ENCODE results near the gene KCNB1. TPM values are rescaled to one million over a fixed set of nuclear protein-coding genes. Genes with fewer than 3 reads are reported as not detected.
"Not testable (repeated sequence)": the region's sequence is repeated elsewhere in the genome, so short reads cannot be mapped to it uniquely, and the experiment has no call there.

The KCNB1 gene
- polyA plus RNA-seq, 12 donors: 4.3 to 13.6 (median 9.8) TPM; not detected in 1

DNA sequence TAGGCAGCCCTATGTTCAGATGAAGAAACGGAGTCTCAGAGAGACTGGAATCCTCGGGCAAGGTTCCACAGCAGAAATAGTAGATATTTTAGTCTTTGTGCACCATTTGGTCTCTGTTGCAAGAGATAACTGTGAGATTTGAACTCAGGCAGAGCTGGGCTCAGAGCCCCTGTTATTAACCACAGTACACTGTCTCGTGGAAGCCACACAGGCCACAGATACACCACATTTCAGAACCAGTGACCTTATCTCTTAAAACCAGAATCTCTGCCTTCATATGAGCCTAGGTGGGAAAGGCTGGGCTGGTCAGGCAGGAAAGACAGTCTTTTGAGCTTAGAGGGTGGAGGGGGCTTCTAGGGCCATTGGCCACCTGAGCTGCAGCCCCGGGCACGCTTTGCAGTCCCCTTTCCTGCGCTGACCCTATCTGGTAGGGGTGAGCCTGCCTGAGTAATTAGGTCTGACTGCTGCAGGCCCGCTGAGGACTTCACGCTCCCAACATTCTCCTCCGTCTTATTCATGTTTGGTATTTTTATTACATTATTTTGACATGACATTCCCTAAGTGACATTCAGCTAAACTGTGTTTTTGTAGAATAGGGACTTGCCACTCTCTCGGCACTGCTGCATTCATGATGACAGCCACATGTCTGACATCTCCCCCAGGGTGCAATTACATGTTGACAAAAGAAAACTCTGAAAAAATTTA lies 71.1 kb downstream of the KCNB1 start:
- no peak for DNase-seq

DNA sequence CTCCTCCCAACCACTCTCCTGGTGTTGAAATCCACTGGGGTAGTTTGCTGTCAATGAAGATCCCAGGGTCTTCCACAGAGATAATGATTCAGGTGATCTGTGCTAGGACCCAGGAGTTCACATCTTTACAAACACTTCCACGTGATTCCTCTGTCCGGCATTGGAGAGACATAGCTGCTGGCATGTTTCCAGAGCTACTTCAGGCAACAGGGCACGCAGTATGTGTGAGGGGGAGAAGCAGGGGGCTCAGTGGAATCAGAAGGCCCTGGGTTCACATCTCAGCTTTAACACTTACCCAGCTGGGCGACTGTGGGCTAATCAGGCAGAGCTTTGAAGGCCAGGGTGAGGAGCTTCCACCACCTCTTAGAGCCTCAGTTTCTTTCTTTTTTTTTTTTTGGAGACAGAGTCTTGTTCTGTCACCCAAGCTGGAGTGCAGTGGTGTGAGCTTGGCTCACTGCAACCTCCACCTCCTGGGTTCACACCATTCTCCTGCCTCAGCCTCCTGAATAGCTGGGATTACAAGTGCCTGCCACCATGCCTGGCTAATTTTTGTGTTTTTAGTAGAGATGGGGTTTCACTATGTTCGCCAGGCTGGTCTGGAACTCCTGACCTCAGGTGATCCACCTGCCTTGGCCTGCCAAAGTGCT lies 72.4 kb downstream of the KCNB1 start:
- DNase-seq: not testable (repeated sequence)

DNA sequence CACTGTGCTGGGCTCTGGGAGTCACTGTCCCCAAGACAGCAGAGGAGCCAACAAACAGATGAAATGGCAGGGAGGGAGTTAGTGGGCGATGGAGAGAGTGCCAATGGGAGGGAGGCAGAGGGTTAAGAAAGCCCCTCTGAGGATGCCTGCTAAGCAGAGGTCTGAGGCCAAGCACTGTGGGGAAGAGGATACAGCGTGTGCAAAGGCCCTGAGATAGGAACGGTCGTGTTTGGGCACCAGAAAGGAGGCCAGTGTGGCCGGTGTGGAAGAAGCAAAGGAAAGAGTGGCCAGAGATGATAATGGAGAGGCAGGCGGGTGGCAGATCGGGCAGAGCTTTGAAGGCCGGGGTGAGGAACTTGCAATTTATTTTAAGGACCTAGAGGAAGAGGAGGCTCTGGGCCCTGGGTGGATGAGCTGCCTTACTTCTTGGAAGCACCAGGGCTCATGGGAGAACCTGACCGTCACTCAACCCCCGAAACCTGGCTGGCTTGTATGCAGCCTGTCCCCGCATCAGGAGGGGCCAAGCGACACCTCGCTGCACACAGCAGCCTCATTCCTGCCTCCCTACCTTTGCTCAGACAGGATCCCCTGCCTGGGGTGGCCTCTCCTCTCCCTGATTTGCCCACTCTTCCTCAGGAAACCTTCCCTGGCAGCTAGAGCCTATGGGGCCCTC lies 73.0 kb downstream of the KCNB1 start:
- no peak for DNase-seq

DNA sequence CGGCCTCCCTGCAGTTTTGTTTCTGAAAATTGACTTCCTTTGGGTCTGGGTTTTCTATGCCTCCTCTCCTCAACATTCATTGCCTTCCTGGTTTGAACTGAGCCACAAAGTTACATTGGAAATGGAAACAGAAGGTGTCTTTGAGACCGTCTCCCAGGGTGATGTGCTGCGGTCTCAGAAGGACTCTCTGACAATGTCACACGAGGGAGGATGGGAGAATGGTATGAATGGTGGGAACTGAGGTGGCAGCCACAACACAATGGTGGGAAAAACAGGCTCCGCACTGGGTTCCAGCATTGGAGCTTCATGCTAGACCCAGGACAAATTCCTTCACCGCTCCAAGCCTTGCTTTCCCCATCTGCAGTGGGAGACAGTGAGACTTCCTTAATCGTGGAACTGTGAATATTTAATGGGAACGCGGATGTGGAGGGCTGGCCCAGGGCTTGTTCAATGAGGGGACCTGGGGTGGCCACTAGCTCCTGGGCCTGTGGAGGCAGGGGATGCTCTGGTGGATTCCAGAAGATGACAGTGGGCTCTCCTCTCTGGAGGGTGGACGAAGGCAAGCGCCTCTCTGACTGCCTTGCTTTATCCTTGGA lies 73.9 kb downstream of the KCNB1 start:
- no peak for DNase-seq

DNA sequence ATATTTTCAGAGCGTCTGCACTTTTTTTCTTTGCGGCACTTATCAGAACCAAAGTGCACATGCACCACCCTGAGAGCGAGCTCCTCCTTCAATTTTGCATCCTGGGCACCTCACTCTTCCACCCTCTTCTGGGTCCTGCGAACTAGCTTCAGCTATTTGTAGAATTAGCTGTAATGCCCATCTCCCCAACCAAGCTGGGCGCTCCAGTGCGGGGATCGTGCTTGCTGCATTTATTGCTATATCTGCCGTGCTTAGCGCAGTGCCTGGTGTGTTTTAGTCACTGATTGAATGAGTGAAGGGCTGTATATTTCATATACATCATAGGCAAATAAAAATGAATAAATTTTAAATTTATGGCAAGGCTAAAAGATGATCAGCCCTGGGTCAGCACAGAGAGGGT lies 75.8 kb downstream of the KCNB1 start:
- no peak for DNase-seq

DNA sequence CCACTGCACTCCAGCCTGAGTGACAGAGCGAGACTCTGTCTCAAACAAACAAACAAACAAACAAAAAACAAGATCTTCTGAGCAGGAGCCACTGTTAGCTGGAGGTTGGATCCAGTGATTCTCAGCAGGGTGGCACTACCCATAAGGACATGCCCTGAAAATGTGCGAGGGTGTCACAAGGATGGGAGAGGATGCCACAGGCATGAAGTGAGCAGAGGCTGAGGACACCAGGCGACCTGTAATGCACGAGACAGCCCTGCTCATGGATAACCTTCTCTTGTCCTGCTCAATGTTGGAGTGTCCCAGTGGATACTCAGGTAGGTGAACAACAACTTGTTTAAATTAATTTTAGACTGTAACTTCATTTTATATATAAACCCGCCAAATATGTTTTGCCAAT lies 76.8 kb downstream of the KCNB1 start:
- no peak for DNase-seq

DNA sequence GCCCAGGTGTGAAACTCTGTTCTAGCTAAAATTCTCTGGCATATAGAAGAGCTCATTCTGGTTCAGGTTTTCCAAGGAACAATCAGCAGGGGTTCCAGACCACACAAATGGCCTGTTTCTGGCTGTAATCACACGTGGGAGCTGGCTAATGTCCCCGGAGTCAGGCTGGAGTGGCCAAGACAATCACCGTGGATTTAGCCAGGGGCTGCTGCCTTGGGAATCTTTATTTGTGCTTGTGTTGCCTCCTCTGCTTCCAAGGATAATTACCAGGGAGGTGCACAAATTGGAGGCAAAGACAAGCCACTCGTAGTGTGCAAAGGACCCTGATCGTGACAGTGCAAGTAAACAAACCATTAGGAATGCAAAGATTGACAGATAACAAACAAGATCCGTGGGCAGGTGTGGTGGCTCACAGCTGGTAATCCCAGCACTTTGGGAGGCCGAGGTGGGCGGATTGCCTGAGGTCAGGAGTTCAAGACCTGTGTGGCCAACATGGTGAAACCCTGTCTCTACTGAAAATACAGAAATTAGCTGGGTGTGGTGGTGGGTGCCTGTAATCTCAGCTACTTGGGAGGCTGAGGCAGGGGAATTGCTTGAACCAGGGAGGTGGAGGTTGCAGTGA lies 77.3 kb downstream of the KCNB1 start:
- no peak for DNase-seq

DNA sequence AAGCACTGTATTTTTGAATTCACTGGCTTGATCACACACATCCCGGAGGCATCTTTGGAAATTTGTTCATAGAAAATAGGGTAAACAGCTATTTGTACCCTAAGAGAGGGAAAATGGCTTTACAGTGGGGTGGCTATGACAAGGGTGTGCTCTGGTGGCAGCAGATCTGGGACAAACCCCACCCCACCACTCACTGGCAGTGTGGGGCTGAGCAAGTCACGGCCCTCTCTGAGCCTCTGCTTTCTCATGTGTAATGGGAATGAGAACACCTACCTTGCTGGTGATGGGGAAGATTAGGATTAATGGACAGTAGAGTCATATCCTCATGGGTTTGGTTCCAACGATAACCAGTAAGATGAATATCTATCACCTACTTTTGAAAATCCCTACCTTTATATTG lies 78.0 kb downstream of the KCNB1 start:
- no peak for DNase-seq

DNA sequence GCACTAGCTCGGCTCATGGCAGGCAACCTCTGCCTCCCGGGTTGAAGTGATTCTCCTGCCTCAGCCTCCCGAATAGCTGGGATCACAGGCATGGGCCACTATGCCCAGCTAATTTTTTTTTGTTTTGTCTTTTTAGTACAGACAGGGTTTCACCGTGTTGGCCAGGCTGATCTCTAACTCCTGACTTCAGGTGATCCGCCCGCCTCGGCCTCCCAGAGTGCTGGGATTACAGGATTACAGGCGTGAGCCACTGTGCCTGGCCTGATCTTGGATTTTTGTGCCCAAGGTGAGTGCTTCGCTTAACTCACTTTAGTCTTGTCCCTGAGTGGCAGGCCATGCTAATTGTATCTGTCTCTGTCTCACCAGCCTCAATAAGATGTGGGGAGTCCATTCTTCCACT lies 78.6 kb downstream of the KCNB1 start:
- DNase-seq: no peak

DNA sequence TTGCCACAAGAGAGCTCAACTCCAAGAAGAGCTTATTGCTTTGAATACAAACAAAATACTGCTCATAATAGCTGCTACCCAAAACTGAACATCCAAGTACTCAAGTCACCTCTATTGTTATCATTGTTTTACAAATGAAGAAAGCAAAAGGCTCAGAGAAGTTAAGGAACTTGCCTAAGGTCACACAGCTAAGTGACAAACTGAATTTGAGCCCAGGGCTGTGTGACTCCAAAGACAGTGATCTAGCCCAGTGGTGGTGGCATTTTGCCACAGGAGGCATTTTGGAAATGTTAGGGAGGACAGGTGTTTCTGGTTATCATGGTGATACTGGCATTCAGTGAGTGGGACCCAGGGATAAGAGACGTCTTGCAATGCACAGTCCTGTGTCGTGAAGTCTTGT lies 79.5 kb downstream of the KCNB1 start:
- no peak for DNase-seq

DNA sequence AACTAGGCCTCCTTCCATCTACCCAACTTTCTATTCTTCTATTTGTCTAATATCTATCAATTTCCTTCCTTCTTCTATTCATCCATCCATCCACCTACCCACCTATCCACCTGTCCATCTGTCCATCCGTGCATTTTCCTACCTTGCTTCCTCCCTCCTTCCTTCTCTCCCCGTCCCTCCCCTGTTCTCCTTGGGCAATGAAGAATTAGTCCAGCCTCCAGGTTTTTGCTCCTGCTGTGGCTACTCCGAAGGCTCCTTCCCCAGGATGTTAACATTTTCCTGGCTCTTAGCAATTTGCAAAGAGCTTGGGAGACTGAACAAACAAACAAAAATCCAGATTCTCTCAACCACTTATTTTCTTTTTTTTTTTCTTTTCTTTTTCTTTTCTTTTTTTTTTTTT lies 81.6 kb downstream of the KCNB1 start:
- no peak for DNase-seq

DNA sequence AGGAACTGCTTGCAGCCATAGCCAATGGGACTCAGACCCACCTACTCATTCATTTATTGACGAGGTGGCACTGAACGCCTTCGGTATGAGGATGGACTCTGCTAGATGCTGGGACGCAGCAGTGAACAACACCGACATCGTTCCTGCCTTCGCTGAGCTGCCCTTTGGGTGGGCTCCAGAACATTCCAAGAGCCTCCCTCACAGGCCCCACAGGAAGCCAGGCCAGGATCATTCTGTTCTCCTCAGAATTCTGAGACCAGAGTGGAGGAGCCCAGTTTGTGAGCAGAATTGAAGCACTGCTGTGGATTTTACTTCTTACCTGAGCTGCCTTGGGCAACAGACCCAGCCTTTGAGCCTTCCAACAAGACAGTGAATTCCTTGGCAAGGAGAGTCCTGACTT lies 82.1 kb downstream of the KCNB1 start:
- DNase-seq: no peak

DNA sequence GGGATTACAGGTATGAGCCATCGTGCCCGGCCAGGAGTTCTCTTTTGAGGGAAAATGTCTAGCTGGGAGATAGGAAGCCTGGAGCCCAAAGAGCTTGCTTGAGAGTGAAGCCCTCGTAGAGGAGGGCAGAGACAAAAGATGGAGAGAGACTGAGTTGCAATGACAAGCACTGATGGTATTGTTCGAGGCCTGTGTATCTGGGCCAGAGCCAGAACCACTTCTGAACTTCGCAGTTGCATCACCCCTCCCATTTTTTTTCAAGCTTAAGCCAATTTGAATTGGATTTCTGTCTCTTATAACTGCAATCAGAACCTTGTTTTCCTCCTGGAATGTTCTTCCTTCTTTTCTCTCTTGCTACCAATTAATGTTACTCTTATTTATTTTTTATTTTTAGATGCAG lies 83.1 kb downstream of the KCNB1 start:
- no peak for DNase-seq

DNA sequence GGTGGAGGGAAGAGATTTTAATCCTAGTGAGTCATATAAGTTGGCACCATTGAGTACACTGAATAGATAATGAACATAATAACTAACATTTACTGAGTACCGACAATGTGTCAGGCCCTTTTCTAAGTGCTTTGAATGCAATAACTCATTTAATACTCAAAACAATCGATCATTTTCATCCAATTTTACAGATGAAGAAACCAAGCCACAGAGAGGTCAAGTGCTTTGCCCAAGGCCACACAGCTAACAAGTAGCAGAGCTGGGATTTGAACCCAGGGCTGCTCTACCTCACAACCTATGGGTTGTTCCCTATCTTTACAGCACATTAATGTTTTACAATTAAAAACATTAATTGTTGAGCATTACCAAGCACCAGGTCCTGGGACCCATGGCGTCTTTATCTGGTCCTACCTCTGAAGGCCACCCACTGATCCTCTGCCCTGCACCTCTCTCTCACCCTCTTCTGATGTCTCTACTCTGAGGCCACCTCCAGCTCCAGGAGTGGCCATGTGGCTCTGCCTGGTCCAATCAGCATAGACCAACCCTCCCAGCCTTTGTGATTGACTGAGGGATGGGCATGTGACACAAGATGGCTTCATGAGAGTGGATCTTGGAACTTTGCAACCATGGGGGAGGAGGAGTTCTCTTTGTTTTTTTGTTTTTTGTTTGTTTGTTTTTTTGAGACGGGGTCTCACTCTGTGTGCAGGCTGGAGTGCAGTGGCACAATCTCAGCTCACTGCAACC lies 83.9 kb downstream of the KCNB1 start:
- DNase-seq: no peak

DNA sequence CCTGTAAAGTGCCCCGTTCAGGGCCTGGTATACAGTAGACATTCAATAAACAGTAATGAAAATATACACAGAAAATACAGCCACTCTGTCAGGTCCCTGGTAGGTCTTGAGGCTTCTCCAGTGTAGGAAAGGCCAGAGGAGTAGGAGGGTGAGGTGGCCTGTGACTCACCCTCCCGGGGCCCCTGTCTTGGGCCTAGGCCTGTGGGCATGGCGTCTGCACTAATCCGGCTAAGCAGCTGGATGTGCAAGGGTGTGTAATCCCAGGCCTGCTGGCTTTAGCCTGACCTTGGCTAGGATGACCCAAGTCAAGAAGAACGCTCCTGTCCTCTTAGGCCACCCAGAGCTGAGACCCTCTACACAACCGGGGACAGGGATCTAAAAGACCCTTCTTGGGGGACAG lies 84.9 kb downstream of the KCNB1 start:
- DNase-seq: no peak

DNA sequence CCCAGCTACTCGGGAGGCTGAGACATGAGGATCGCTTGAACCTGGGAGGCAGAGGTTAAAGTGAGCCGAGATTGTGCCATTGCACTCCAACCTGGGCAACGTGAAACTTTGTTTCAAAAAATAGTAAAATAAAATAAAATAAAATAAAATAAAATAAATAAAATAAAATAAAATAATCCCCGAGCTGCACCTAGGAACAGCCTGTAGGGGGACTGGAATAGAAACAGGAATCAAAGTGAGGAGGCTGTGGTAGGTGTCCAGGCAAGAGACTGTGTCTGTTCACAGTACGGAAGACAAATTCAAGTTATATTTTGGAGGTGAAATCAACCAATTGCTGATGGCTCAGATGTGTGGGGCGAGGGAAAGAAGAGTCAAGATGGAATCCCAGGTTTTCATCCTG lies 86.2 kb downstream of the KCNB1 start:
- no peak for DNase-seq

DNA sequence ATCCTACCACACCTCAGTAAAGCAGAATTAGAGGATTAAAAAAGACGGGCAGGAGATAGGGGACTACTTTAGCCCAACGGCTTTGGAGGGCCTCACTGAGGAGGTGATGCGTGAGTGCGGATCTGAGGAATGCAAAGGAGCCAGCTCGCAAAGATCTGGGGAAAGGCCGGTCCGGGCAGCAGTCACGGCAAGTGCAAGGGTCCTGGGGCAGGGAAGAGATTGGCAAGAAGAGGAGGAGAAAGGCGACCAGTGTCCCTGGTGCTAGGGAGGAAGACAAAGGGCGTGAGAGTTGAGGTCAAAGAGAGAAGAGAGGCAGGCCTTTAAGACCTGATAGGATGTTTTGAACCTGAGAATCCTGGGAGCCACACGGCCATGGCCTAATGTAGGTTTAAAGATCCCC lies 86.8 kb downstream of the KCNB1 start:
- no peak for DNase-seq

DNA sequence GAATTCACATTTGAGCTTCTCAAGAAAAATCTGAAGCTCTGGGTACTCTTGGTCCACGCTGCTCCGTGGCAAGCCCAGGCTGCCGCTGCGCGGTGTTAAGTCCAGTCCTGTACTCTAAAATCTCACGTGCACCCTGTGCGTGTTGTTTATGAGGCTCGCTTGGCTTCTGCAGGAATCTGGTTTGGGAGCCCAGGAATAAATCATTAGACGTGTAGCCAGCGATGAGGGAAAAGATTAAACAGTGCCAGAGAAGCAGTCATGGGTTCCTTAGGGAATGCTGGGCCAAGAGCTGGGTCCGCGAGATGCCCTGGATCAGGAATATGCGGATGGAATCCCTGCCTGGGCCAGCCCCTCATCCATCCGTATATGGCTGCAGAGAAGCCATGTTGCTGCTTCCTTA lies 87.3 kb downstream of the KCNB1 start:
- no peak for DNase-seq

DNA sequence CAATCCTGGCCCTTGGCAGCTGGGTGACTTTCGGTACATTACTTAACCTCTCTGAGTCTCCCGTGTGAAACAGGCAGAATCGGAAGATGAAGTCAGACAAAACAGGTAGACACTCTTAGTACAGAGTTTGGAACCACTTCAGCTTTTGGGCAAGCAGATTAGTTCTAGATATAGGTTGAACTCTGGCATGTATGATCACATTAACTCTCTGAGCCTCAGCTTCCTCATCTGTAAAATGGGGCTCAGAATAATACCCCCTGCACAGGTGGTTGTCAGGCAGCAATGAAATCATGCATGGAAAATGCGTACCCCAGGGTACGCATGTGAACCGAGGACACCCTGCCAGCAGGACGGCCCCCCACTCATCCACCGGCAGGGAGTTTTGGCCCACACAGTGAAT lies 87.7 kb downstream of the KCNB1 start:
- DNase-seq: no peak

DNA sequence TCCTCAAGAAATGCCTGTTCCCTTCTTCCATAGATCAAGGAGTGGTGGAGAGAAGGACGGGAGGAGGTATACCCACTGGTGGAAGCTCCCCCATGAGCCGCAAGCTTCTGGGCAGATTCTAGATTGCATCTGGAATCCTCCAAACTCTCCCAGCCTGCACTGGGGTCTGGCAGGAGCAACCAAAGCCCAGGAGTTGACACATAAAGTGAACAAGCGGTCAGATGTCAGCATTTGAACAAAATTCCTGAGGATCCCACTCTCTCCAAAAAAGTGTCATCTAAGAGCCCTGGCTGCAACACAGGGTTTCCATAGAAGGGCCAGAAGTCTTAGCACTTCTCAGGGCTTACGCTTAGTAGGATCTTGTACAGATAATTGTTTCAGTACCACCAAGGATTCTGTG lies 88.2 kb downstream of the KCNB1 start:
- no peak for DNase-seq

DNA sequence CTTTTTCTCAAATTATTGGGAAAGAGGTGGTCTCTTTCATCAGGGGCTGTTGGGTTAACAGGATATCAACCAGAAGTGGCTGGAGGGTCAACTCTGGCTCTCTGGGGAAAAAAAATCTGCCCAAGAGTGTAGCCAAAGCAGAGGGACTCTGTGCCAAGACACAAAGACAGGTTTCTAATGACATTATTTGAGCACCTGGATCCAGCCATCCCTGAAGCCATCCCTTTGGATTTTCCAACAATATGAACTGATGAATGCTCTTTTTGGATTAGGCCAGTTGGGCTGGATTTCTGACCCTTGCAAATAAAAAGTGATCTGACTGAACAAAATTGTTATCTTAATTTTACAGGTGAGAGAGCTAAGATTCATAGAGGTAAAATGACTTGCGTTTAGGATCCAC lies 88.7 kb downstream of the KCNB1 start:
- no peak for DNase-seq

DNA sequence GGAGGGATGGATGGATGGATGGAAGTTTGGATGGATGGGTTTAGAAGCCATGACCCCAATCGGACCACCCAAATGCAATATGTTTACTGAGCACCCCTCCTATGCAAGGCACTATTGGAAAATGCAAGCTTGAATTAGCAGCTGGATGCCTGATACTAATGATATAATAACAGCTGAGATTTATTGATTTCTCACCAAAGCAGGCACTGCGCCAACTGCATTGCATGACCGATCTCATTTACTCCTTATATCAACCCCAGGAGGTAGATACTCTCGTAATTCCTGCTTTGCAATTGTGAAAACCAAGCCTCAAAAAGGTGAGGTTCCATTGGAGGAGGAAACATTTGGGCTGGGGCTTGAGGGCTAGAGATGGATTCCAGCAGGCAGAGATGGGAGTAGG lies 89.7 kb downstream of the KCNB1 start:
- no peak for DNase-seq
